ENCODE results near the gene ANXA2R. TPM values are rescaled to one million over a fixed set of nuclear protein-coding genes. Genes with fewer than 3 reads are reported as not detected.

Gene ANXA2R
- 1.3 and 1.4 TPM in 2 replicates for total RNA-seq (2012; rRNA removed)
- polyA plus RNA-seq (2012; rRNA removed) = 2.5 and 3.6 TPM in 2 replicates
- polyA plus RNA-seq (2012; cell fraction: cytosol; rRNA removed) = 3.5 and 4.5 TPM in 2 replicates
- 3.9 and 4.1 TPM in 2 replicates for polyA plus RNA-seq (2012; cell fraction: nucleus; rRNA removed; ENCODE audit: low replicate concordance)
- percentile 75 among the genes with signal in this experiment for Bru-seq, nascent RNA
- BruChase-seq, experiment 1, labeled RNA remaining after a 6-hour chase = percentile 92 among the genes with signal in this experiment
- BruChase-seq, experiment 2, labeled RNA remaining after a 2-hour chase = percentile 82 among the genes with signal in this experiment
- long read RNA-seq, partial matches to known transcripts = 0 of 1 reads
- long read RNA-seq, other reads (novel, unspliced or antisense) = 0 of 1 reads

- H3K79me1 ChIP-seq (ENCODE audit: low read depth in 1 of 2, low read length in 2 of 2) = peaks cover 14 to 49% of the 10 kb centered on the region in 2 experiments
- peak within 1 kb of the TSS; percentile 88 for H2AK9ac ChIP-seq (replicated peaks; ENCODE audit: low read depth, low read length, poor library complexity)
- no TSS peak for BruUV-seq (replicated peaks)
- peak within 1 kb of the TSS; percentile 90 for H3K9ac ChIP-seq (ENCODE audit: low read depth, low read length)
- dilution Hi-C loops (cut with HindIII; ENCODE audit: low sequenced_read_pairs, unreplicated experiment) (no loop called here), in situ Hi-C loops (cut with MboI; ENCODE audit: low sequenced_read_pairs) (no loop called here), intact Hi-C loops (cut with micrococcal nuclease) (loop anchor here (1.0 to 5.0 kb wide), 7 partner anchors 22 to 1138 kb away; partner anchors contain the start of gene RIMOC1)
- H3K9me3 ChIP-seq (ENCODE audit: control insufficient read depth, insufficient read depth, low read length) = no peaks in the 10 kb centered on the region
- peak within 1 kb of the TSS; percentile 44 to 79 for H4K8ac ChIP-seq (ENCODE audit: low read depth in 2 of 2, low read length in 2 of 2)
- peaks cover 7% of the 10 kb centered on the region; the same call in 1 of the 2 replicates for H4K20me1 ChIP-seq (ENCODE audit: insufficient read depth, low read length)
- WGBS, 2 experiments (ENCODE audit: extremely low coverage in 2 of 2, insufficient read length in 1 of 2) = 2% methylated on average over 25 of the region's 47 CpGs; no CpG with 5 or more reads in 1 of the 2 experiments
- no peaks in the 10 kb centered on the region for H3K27me3 ChIP-seq (ENCODE audit: control insufficient read depth, insufficient read depth, low read length)
- peak within 1 kb of the TSS; percentile 98 for H3K23ac ChIP-seq (ENCODE audit: low read depth, low read length)
- H2BK20ac ChIP-seq (ENCODE audit: low read depth, low read length) = peak within 1 kb of the TSS; percentile 44
- peak; percentile 52 for ATAC-seq (ENCODE audit: low read depth)
- peaks cover 6% of the 10 kb centered on the region for H3K4me1 ChIP-seq (ENCODE audit: control insufficient read depth, insufficient read depth, low read length)
- ChIA-PET CTCF (interaction anchor here (0.8 to 1.8 kb wide), 6 partner anchors 31 to 132 kb away, joined by 4 to 14 read pairs (median 7); no protein-coding TSS in a partner anchor), POLR2A (ENCODE audit: unreplicated experiment) (interaction anchor here (0.7 to 3.3 kb wide), 7 partner anchors 21 to 1442 kb away, joined by 3 to 16 read pairs (median 4); no protein-coding TSS in a partner anchor)
- peak within 1 kb of the TSS; percentile 94 for H3K18ac ChIP-seq (ENCODE audit: low read depth, low read length)
- H2BK15ac ChIP-seq (ENCODE audit: low read depth, low read length) = peak within 1 kb of the TSS; percentile 40; the same call in 2 of the 3 replicates
- H2BK120ac ChIP-seq (ENCODE audit: low read depth, low read length) = peak within 1 kb of the TSS; percentile 46
- peak within 1 kb of the TSS; percentile 95 for H3K56ac ChIP-seq (ENCODE audit: extremely low read depth, insufficient read depth, low read length)
- DNase-seq = peak; percentile 97
- peak within 1 kb of the TSS; percentile 95 for H3K4ac ChIP-seq (ENCODE audit: low read depth, low read length)
- H2BK5ac ChIP-seq (ENCODE audit: low read depth, low read length, poor library complexity, severe bottlenecking) = peak within 1 kb of the TSS; percentile 92
- H3K36me3 ChIP-seq (ENCODE audit: control insufficient read depth, insufficient read depth, low read length) = no peaks in the 10 kb centered on the region
- H3K4me2 ChIP-seq (ENCODE audit: low read depth, low read length) = peak within 1 kb of the TSS; percentile 87
- H4K5ac ChIP-seq (ENCODE audit: low read depth, low read length) = peak within 1 kb of the TSS; percentile 51
- peak within 1 kb of the TSS; percentile 50 for H2AK5ac ChIP-seq (ENCODE audit: low read depth, low read length)
- H4K91ac ChIP-seq (ENCODE audit: insufficient read depth, low read depth, low read length) = peak within 1 kb of the TSS; percentile 70
- H3K14ac ChIP-seq (replicated peaks; ENCODE audit: low read depth, low read length) = peak within 1 kb of the TSS; percentile 96
- H2AFZ ChIP-seq (replicated peaks; ENCODE audit: low read length, poor library complexity) = peak within 1 kb of the TSS; percentile 83
- H3K9me1 ChIP-seq (ENCODE audit: insufficient read depth, low read length) = 0 out of 2 replicates have a peak, but pooled peaks cover 5% of the 10 kb centered on the region
- H3K27ac ChIP-seq (ENCODE audit: insufficient read depth, low read length) = peak within 1 kb of the TSS; percentile 88
- H3K4me3 ChIP-seq (ENCODE audit: insufficient read depth, low read depth, low read length) = peak within 1 kb of the TSS; percentile 95
- TF ChIP-seq USF2 (IDR thresholded peaks at IDR 0.05; ENCODE audit: low read depth, low read length) = no peak
- TF ChIP-seq RCOR1 (IDR thresholded peaks at IDR 0.05; ENCODE audit: insufficient replicate concordance, low read length) = peak; percentile 29
- no peak for TF ChIP-seq BHLHE40 (IDR thresholded peaks at IDR 0.05; ENCODE audit: low read depth, low read length)
- peak; percentile 48 for TF ChIP-seq SMC3 (IDR thresholded peaks at IDR 0.05; ENCODE audit: low read depth, low read length)
- no peak for TF ChIP-seq MAZ (IDR thresholded peaks at IDR 0.05; ENCODE audit: borderline replicate concordance, low read depth, low read length)
- TF ChIP-seq RAD21 (IDR thresholded peaks at IDR 0.05; ENCODE audit: low read length) = peak; percentile 76
- TF ChIP-seq RFX5 (IDR thresholded peaks at IDR 0.05; ENCODE audit: low read depth, low read length) = no peak
- TF ChIP-seq CEBPB (IDR thresholded peaks at IDR 0.05; ENCODE audit: low read depth, low read length) = peak; percentile 63; the same call in 1 of the 2 replicates
- peak; percentile 30; the same call in 1 of the 2 replicates for TF ChIP-seq CHD1 (IDR thresholded peaks at IDR 0.05; ENCODE audit: low read depth, low read length)
- no peak for TF ChIP-seq FOS (IDR thresholded peaks at IDR 0.05; ENCODE audit: low read depth, low read length)
- no peak for TF ChIP-seq POLR2A (IDR thresholded peaks at IDR 0.05; ENCODE audit: low read depth, low read length)
- TF ChIP-seq CTCF (conservative IDR thresholded peaks at IDR 0.05; ENCODE audit: low read depth, low read length) = peak; percentile 84
- no peak for TF ChIP-seq NFE2L2 (IDR thresholded peaks at IDR 0.05; ENCODE audit: low read depth, low read length)
Observed at GRCh38 chr5:43040287-43041098, at the start of gene ANXA2R. Gene ANXA2R, minus strand, starts transcription at chr5:43040319. Its CDS starts 273 bp downstream, at chr5:43040046.
